Cardiac muscle cell (in vitro differentiated cells and primary cell): ENCODE data around the gene FOXL3. TPM values are rescaled to one million over a fixed set of nuclear protein-coding genes. Genes with fewer than 3 reads are reported as not detected.
"Not testable (repeated sequence)": the region's sequence is repeated elsewhere in the genome, so short reads cannot be mapped to it uniquely, and the experiment has no call there.

Source experiments
- DNase-seq, 2 donors: peaks; one replicate each; pipeline versions ENCODE4 v3.0.0 to v3.0.0-alpha.2; 2010 to 2017; ENCODE audit warnings: low read depth in 1 of 2, low spot score in 1 of 2
- H3K27ac ChIP-seq: fragments of 200-600 bp; sonication (generic); 2 replicates; pipeline ENCODE4 v1.5.1; 2016
- H3K27me3 ChIP-seq: fragments of 200-600 bp; sonication (generic); 2 replicates; pipeline ENCODE4 v1.6.0; 2016; ENCODE audit warnings: control low read depth
- H3K36me3 ChIP-seq: fragments of 200-600 bp; sonication (generic); 2 replicates; pipeline ENCODE4 v1.5.1; 2016; ENCODE audit warnings: control low read depth
- H3K4me1 ChIP-seq: fragments of 200-600 bp; sonication (generic); 2 replicates; pipeline ENCODE4 v1.8.1; 2017; ENCODE audit warnings: low read depth, mild to moderate bottlenecking, mixed run types
- H3K4me3 ChIP-seq: fragments of 200-600 bp; sonication (generic); 2 replicates; pipeline ENCODE4 v1.5.1; 2016; ENCODE audit warnings: mild to moderate bottlenecking
- H3K9me3 ChIP-seq: fragments of 200-600 bp; sonication (generic); 2 replicates; pipeline ENCODE4 v1.5.1; 2017; ENCODE audit warnings: low read depth, mild to moderate bottlenecking, control low read depth
- CTCF ChIP-seq: IDR thresholded peaks from 2 replicates; pipeline ENCODE4 v1.5.1; 2012; ENCODE audit warnings: low read depth, mild to moderate bottlenecking, low read length
- polyA plus RNA-seq: library from polyadenylated mRNA; unstranded; fragments of >200 nt; fragmentation: Nextera tagmentation; extraction: Ambion mirVana; gene quantifications from 2 replicates; pipeline ENCODE4 v1.2.1, GENCODE V29; 2016
- total RNA-seq: library from RNA; depleted of rRNA; stranded (reverse); fragments of >200 nt; gene quantifications from 2 replicates; pipeline ENCODE4 v1.2.3, GENCODE V29; 2016

FOXL3 gene
- total and polyA plus RNA-seq, 2 experiments from 2014 or later = not detected

- Histone ChIP-seq H3K4me3 (no peak overlapping the region), H3K36me3 (no peaks in the 10 kb centered on the region), H3K27me3 (peaks cover 54% of the 10 kb centered on the region), H3K9me3 (no peaks in the 10 kb centered on the region), H3K4me1 (no peaks in the 10 kb centered on the region), H3K27ac (no peak overlapping the region)
- no peak for TF ChIP-seq CTCF
- no peak for DNase-seq
Measured at GRCh38 chr7:295155-296154, 5.5 kb downstream of the FOXL3 start.

GRCh38 chr7:296373-296945, 6.5 kb downstream of the FOXL3 start:
- DNase-seq = no peak

GRCh38 chr7:297141-297540, 7.2 kb downstream of the FOXL3 start:
- not testable (repeated sequence) for H3K4me1 ChIP-seq, H3K36me3 ChIP-seq, H3K27ac ChIP-seq, H3K4me3 ChIP-seq, DNase-seq, H3K9me3 ChIP-seq
- peaks cover 37% of the 10 kb centered on the region for H3K27me3 ChIP-seq

More at GRCh38 chr7:296373-296945, 6.5 kb downstream of the FOXL3 start:
- H3K4me3 ChIP-seq = no peak overlapping the region
- no peaks in the 10 kb centered on the region for H3K4me1 ChIP-seq
- peaks cover 44% of the 10 kb centered on the region for H3K27me3 ChIP-seq
- H3K9me3 ChIP-seq = no peaks in the 10 kb centered on the region
- TF ChIP-seq CTCF = no peak
- no peaks in the 10 kb centered on the region for H3K36me3 ChIP-seq
- H3K27ac ChIP-seq = no peak overlapping the region

- H3K36me3 ChIP-seq = no peaks in the 10 kb centered on the region
- H3K4me1 ChIP-seq = no peaks in the 10 kb centered on the region
- peaks cover 31% of the 10 kb centered on the region for H3K27me3 ChIP-seq
- DNase-seq = no peak
- TF ChIP-seq CTCF = no peak
- H3K9me3 ChIP-seq = no peaks in the 10 kb centered on the region
- H3K27ac ChIP-seq = no peak overlapping the region
- H3K4me3 ChIP-seq = no peak overlapping the region
Measured at GRCh38 chr7:297611-298374, 7.8 kb downstream of the FOXL3 start.

GRCh38 chr7:298375-298702, 8.4 kb downstream of the FOXL3 start:
- no peaks in the 10 kb centered on the region for H3K36me3 ChIP-seq
- H3K27ac ChIP-seq = no peak overlapping the region
- DNase-seq = no peak
- H3K27me3 ChIP-seq = peaks cover 25% of the 10 kb centered on the region
- TF ChIP-seq CTCF = no peak
- H3K9me3 ChIP-seq = no peaks in the 10 kb centered on the region
- no peak overlapping the region for H3K4me3 ChIP-seq
- H3K4me1 ChIP-seq = no peaks in the 10 kb centered on the region

- no peak for TF ChIP-seq CTCF
- H3K4me3 ChIP-seq = no peak overlapping the region
- H3K27ac ChIP-seq = no peak overlapping the region
- H3K9me3 ChIP-seq = no peaks in the 10 kb centered on the region
- peaks cover 21% of the 10 kb centered on the region for H3K27me3 ChIP-seq
- H3K4me1 ChIP-seq = no peaks in the 10 kb centered on the region
- H3K36me3 ChIP-seq = no peaks in the 10 kb centered on the region
- DNase-seq = no peak
Measured at GRCh38 chr7:298743-299142, 8.8 kb downstream of the FOXL3 start.
